ENCODE results near the gene PTPRT.

The PTPRT gene

GRCh38 chr20:43196243-43196642, 6.5 kb upstream of the PTPRT start:
- Histone ChIP-seq H3K9me2 (replicated peaks; ENCODE audit: insufficient read depth, low read length) (no peaks in the 10 kb centered on the region), H3K27ac (ENCODE audit: low read length) (no peak overlapping the region)
- TF ChIP-seq CTCF (IDR thresholded peaks at IDR 0.05; ENCODE audit: low read length) (no peak), EZH2 (optimal IDR thresholded peaks at IDR 0.05; ENCODE audit: low read depth, low read length) (no peak), EZH2phosphoT487 (IDR thresholded peaks at IDR 0.05; ENCODE audit: low read length) (no peak)

GRCh38 chr20:43194137-43194536, 4.4 kb upstream of the PTPRT start:
- no peak overlapping the region for H3K4me3 ChIP-seq (ENCODE audit: low read length)
- no peak overlapping the region for H2AFZ ChIP-seq (ENCODE audit: low read length)
- no peaks in the 10 kb centered on the region for H3K4me1 ChIP-seq (ENCODE audit: low read length)
- H3K9ac ChIP-seq (ENCODE audit: low read length) = no peak overlapping the region
- no peaks in the 10 kb centered on the region for H4K20me1 ChIP-seq (ENCODE audit: insufficient read depth, low read length)
- TF ChIP-seq EZH2 (optimal IDR thresholded peaks at IDR 0.05; ENCODE audit: low read depth, low read length) = no peak
- no peak for TF ChIP-seq CTCF (IDR thresholded peaks at IDR 0.05; ENCODE audit: low read length)
- no peak for TF ChIP-seq EZH2phosphoT487 (IDR thresholded peaks at IDR 0.05; ENCODE audit: low read length)
- H3F3A ChIP-seq (ENCODE audit: insufficient read depth, low read length) = no peaks in the 10 kb centered on the region
- no peak overlapping the region for H3K27ac ChIP-seq (ENCODE audit: low read length)
- H3K4me2 ChIP-seq (ENCODE audit: low read depth, low read length) = no peak overlapping the region
- no peaks in the 10 kb centered on the region for H3K36me3 ChIP-seq (replicated peaks; ENCODE audit: insufficient read depth, low read length)
- H3K27me3 ChIP-seq (replicated peaks; ENCODE audit: insufficient read depth, low read length) = no peaks in the 10 kb centered on the region; the same call in 1 of the 2 replicates
- H3K79me2 ChIP-seq (ENCODE audit: low read length) = no peaks in the 10 kb centered on the region
- no peaks in the 10 kb centered on the region for H3K9me2 ChIP-seq (replicated peaks; ENCODE audit: insufficient read depth, low read length)
- no peak for DNase-seq
- no peaks in the 10 kb centered on the region for H3K9me3 ChIP-seq (replicated peaks; ENCODE audit: insufficient read depth, low read length)

More at GRCh38 chr20:43196243-43196642, 6.5 kb upstream of the PTPRT start:
- no peaks in the 10 kb centered on the region for H3K27me3 ChIP-seq (replicated peaks; ENCODE audit: insufficient read depth, low read length)
- DNase-seq = no peak
- H4K20me1 ChIP-seq (ENCODE audit: insufficient read depth, low read length) = no peaks in the 10 kb centered on the region
- H3K9ac ChIP-seq (ENCODE audit: low read length) = no peak overlapping the region
- H3K79me2 ChIP-seq (ENCODE audit: low read length) = no peaks in the 10 kb centered on the region
- H3K4me3 ChIP-seq (ENCODE audit: low read length) = no peak overlapping the region
- H2AFZ ChIP-seq (ENCODE audit: low read length) = no peak overlapping the region
- H3K9me3 ChIP-seq (replicated peaks; ENCODE audit: insufficient read depth, low read length) = no peaks in the 10 kb centered on the region
- H3F3A ChIP-seq (ENCODE audit: insufficient read depth, low read length) = no peaks in the 10 kb centered on the region
- H3K4me2 ChIP-seq (ENCODE audit: low read depth, low read length) = no peak overlapping the region
- H3K36me3 ChIP-seq (replicated peaks; ENCODE audit: insufficient read depth, low read length) = no peaks in the 10 kb centered on the region
- no peaks in the 10 kb centered on the region for H3K4me1 ChIP-seq (ENCODE audit: low read length)

GRCh38 chr20:43193443-43193842, 3.7 kb upstream of the PTPRT start:
- TF ChIP-seq CTCF (IDR thresholded peaks at IDR 0.05; ENCODE audit: low read length) (no peak), EZH2phosphoT487 (IDR thresholded peaks at IDR 0.05; ENCODE audit: low read length) (no peak), EZH2 (optimal IDR thresholded peaks at IDR 0.05; ENCODE audit: low read depth, low read length) (no peak)
- no peaks in the 10 kb centered on the region for H3K79me2 ChIP-seq (ENCODE audit: low read length)
- H2AFZ ChIP-seq (ENCODE audit: low read length) = no peak overlapping the region
- no peak overlapping the region for H3K27ac ChIP-seq (ENCODE audit: low read length)
- DNase-seq = no peak
- no peaks in the 10 kb centered on the region for H4K20me1 ChIP-seq (ENCODE audit: insufficient read depth, low read length)
- no peak overlapping the region for H3K9ac ChIP-seq (ENCODE audit: low read length)
- no peak overlapping the region for H3K4me3 ChIP-seq (ENCODE audit: low read length)
- no peaks in the 10 kb centered on the region for H3F3A ChIP-seq (ENCODE audit: insufficient read depth, low read length)
- no peaks in the 10 kb centered on the region for H3K9me2 ChIP-seq (replicated peaks; ENCODE audit: insufficient read depth, low read length)
- no peaks in the 10 kb centered on the region for H3K4me1 ChIP-seq (ENCODE audit: low read length)
- H3K9me3 ChIP-seq (replicated peaks; ENCODE audit: insufficient read depth, low read length) = no peaks in the 10 kb centered on the region
- H3K4me2 ChIP-seq (ENCODE audit: low read depth, low read length) = no peak overlapping the region
- H3K27me3 ChIP-seq (replicated peaks; ENCODE audit: insufficient read depth, low read length) = no peaks in the 10 kb centered on the region; the same call in 1 of the 2 replicates
- no peaks in the 10 kb centered on the region for H3K36me3 ChIP-seq (replicated peaks; ENCODE audit: insufficient read depth, low read length)

Data from MM.1S (cell line).